Activated CD8-positive, alpha-beta memory T cell treated with anti-CD3 and anti-CD28 coated beads for 48 hours (primary cell): ENCODE data around the gene CCL23.
"Not testable (repeated sequence)": the region's sequence is repeated elsewhere in the genome, so short reads cannot be mapped to it uniquely, and the experiment has no call there.

Source experiments
- DNase-seq, 3 experiments: peaks; one replicate each; pipeline ENCODE4 v3.0.0-alpha.2; 2020; ENCODE audit warnings: low read depth in 2 of 3, low spot score in 2 of 3

CCL23 gene

GRCh38 chr17:36017799-36018198 is at the start of gene CCL23:
CCL23 (minus strand) TSS chr17:36017972; CDS start chr17:36017897, 75 bp downstream.
- no peak for DNase-seq

GRCh38 chr17:36066365-36066985 is 48.7 kb upstream of the CCL23 start:
- DNase-seq: no peak

GRCh38 chr17:36063786-36064541 is 46.2 kb upstream of the CCL23 start, which contains the start of gene CCL18:
CCL18 (plus strand) TSS chr17:36064272; CDS start chr17:36064343, 71 bp downstream.
- no peak for DNase-seq

GRCh38 chr17:36060816-36061215 is 43.0 kb upstream of the CCL23 start:
- no peak for DNase-seq

GRCh38 chr17:36059406-36059805 is 41.6 kb upstream of the CCL23 start:
- DNase-seq: no peak

DNA sequence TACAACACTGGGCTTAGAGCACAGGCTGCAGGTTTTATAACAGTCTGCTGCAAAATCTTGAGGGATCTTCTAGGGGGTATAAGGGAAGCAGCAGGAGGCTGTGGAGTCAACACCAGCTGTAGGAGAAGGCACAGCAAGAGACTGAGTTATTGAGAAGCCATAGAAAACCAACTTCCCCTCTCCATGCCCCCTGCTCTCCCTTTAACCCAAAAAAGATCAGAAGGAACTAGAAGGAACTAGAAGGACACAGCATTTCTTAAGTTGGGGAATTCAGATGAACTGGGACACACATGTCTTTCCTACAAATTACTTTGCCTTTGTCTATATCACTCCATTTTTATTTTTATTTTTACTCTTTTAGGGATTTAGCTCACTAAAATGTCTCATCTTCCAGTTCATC is 40.1 kb upstream of the CCL23 start:
- no peak for DNase-seq

- no peak for DNase-seq
These were observed 38.2 kb upstream of the CCL23 start for GRCh38 chr17:36055921-36056520.

GRCh38 chr17:36055171-36055570 is 37.4 kb upstream of the CCL23 start:
- no peak for DNase-seq

GRCh38 chr17:36049643-36050042 is 31.9 kb upstream of the CCL23 start:
- no peak for DNase-seq

GRCh38 chr17:36048066-36048465 is 30.3 kb upstream of the CCL23 start:
- DNase-seq: no peak

DNA sequence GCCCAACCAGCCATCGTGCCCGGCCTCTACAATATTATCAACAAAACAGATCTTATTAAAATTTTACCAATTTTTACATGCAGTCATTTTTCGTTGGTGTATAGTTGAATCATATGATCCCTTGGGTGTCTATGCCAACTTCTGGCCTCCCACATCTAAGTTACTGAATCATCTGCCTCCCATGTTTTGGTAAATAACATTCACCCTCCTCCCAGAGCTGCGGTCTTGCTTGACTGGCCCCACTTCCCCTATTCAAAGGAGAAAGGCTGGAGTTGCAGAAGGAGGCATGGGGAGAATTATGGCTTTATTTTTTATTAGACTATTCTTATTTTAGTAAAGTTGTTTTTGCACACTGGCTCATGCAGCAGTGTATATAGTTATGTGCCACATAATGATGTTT is 18.5 kb upstream of the CCL23 start:
- DNase-seq: no peak

DNA sequence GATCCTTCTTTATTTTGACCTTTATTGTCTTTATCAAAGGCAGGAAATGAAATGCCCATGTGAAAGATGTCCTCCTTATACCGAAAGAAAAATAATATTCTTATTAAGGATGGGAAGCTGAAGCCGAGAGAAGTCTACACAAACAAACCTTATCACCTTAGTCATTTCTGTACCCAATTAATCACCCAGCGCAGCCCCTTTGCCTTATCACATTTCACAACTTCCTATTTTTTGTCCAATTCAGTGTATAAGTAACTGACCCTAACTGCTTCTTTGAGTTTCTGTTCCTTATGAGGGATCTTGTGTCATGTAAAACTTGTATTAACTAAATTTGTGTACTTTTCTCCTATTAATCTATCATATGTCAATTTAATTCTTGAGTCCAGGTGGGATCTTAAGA is 16.4 kb upstream of the CCL23 start:
- DNase-seq: no peak

GRCh38 chr17:36030956-36031355 is 13.2 kb upstream of the CCL23 start:
- no peak for DNase-seq

- DNase-seq: no peak
These were observed 10.0 kb upstream of the CCL23 start for GRCh38 chr17:36027761-36028160.

DNA sequence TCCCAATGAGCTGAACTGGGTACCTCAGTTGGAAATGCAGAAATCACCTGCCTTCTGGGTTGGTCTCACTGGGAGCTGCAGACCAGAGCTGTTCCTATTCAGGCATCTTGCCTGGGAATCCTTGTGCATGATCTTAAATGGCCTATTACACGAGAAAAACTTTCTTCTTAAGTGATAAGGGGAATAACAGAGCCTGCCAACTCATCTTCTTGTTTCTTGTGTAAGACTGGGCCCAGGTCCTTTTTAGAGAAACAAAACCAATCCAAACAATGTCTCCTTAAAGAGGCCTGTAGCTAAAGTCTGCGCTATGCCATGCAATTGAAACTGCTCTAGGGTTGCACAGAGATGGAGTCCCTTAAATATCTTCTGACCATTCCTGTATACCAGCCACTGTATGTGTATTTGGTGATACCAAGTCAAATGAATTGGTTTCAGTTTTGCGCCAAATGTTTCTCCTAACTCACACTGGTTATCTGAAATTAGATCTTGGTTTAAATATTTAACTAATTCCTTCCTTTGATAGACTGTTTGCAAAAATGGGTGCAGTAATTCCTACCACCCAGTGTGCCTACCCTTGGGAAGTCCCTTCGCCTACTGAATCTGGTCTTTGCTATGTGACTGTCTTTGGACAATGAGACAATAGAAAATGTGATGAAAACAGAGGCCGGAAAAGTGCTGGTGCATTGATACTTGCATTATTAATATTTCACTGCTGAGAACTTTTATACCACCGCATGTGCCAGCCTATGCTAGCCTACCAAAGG is 6.5 kb upstream of the CCL23 start:
- no peak for DNase-seq

GRCh38 chr17:36019423-36019822 is 1.7 kb upstream of the CCL23 start:
- no peak for DNase-seq

GRCh38 chr17:36016555-36016954 is 1.2 kb downstream of the CCL23 start:
- no peak for DNase-seq

GRCh38 chr17:36015895-36016294 is 1.9 kb downstream of the CCL23 start:
- not testable (repeated sequence) for DNase-seq

GRCh38 chr17:36014946-36015345 is 2.8 kb downstream of the CCL23 start:
- no peak for DNase-seq

GRCh38 chr17:36011201-36011600 is 6.6 kb downstream of the CCL23 start:
- DNase-seq: no peak

GRCh38 chr17:36008998-36009665 is 8.6 kb downstream of the CCL23 start:
- DNase-seq: no peak
